Measurements from ENCODE around the gene PCBD2. TPM values are rescaled to one million over a fixed set of nuclear protein-coding genes. Genes with fewer than 3 reads are reported as not detected.

PCBD2 gene
- total RNA-seq, 1 experiment from 2014 or later: 10.9 TPM

DNA sequence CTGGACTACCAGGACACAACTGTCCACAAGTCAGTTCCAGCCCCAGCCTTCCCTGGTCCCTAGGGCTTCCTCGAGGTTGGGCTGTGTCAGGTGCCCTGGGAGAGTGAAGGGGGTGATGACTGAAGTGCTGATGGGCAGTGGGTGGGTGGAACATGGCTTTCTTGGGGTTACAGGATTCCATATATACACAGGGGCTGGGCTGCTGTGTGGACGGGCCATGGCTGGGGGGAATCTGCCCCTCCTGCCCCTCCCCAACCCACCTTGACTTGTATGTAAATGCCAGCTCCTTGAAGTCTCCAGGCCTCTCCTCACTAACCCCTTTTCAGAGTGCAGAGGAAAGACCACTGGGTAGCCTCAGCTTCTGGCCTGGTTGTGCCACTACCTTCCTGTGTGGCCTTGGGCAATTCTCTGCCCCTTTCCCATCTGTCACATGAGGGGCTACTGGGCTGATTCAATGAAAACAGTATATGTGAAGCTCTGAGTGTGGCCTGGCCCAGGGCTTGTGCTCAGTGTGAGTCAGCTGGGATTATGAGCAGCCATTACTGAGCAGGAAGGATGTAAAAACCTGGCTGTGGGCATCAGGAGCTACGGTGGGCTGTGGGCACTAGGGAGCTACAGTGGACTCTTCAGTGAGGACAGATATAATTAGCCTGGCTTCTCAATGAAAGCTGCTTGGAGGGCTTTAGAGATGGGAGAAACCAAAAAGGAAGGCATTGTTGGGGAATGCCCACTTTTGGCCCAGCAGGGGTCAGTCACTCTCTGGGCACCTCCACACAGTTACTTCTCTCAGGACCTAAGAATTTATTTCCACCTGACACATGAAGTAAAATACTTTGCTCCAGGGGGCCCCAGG is 105.8 kb downstream of the PCBD2 start:
- intact Hi-C loops (cut with micrococcal nuclease): loop anchor here (1.0 kb wide), 1 partner anchor 181 kb away; no protein-coding TSS in a partner anchor
- Histone ChIP-seq H2AFZ (ENCODE audit: low read depth, low read length, poor library complexity, severe bottlenecking) (no peak overlapping the region), H3K9me2 (ENCODE audit: insufficient read depth) (no peaks in the 10 kb centered on the region), H3K36me3 (ENCODE audit: control insufficient read depth in 1 of 2, insufficient read depth in 2 of 2, low read length in 2 of 2) (no peaks in the 10 kb centered on the region), H4K20me1 (ENCODE audit: insufficient read depth) (no peaks in the 10 kb centered on the region), H3K27ac (ENCODE audit: low read depth, low read length) (no peak overlapping the region), H3K4me1 (ENCODE audit: control insufficient read depth in 1 of 2, insufficient read depth in 2 of 2, low read length in 2 of 2) (no peaks in the 10 kb centered on the region), H3K79me2 (ENCODE audit: insufficient read depth, low read length) (no peaks in the 10 kb centered on the region), H3K9me3 (ENCODE audit: control insufficient read depth in 1 of 2, insufficient read depth in 1 of 2, low read depth in 1 of 2, low read length in 2 of 2) (no peaks in the 10 kb centered on the region), H3K27me3 (ENCODE audit: insufficient read depth, low read length) (no peaks in the 10 kb centered on the region), H3K4me2 (ENCODE audit: low read length) (no peak overlapping the region), H3K4me3 (replicated peaks in 1 of 2; ENCODE audit: low read depth in 1 of 2, low read length in 2 of 2) (no peak overlapping the region), H3K9ac (ENCODE audit: low read length) (no peak overlapping the region)
- DNase-seq (ENCODE audit: low read depth, low spot score) (no peak), ATAC-seq (peak; percentile 58; the same call in 1 of the 2 replicates)
- ChIA-PET POLR2A (no interaction called here), CTCF (no interaction called here), RAD21 (ENCODE audit: low non-redundant PET in 1 of 2, low total read pairs in 2 of 2, uncharacterized antibody in 2 of 2, unreplicated experiment in 2 of 2) (no interaction called here)
- no TSS peak for BruUV-seq (replicated peaks)
- TF ChIP-seq ZBTB33 (IDR thresholded peaks at IDR 0.05; ENCODE audit: extremely low read depth, insufficient replicate concordance, low read length) (no peak), RAD21 (IDR thresholded peaks at IDR 0.05; ENCODE audit: low read depth) (peak; percentile 67), EZH2phosphoT487 (IDR thresholded peaks at IDR 0.05; ENCODE audit: borderline replicate concordance) (no peak), CTCF (IDR thresholded peaks at IDR 0.05 in 2 of 3, conservative IDR thresholded peaks at IDR 0.05 in 1 of 3; ENCODE audit: borderline replicate concordance in 1 of 3, insufficient read depth in 1 of 3, low read depth in 2 of 3, low read length in 2 of 3) (peak; percentile 33 to 58 (median 39); a peak in 5 of 6 replicates), POLR2A (IDR thresholded peaks at IDR 0.05; ENCODE audit: borderline replicate concordance, extremely low read depth, insufficient read depth, insufficient read length) (no peak)

Data from HCT116 (cell line).